ENCODE measurements around the gene PPTC7. TPM values are rescaled to one million over a fixed set of nuclear protein-coding genes. Genes with fewer than 3 reads are reported as not detected.

The PPTC7 gene, protein sequence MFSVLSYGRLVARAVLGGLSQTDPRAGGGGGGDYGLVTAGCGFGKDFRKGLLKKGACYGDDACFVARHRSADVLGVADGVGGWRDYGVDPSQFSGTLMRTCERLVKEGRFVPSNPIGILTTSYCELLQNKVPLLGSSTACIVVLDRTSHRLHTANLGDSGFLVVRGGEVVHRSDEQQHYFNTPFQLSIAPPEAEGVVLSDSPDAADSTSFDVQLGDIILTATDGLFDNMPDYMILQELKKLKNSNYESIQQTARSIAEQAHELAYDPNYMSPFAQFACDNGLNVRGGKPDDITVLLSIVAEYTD
- total RNA-seq: 100 to 1,000 TPM in 1 of 10 donors, 10 to 100 TPM in 9; 66.0 to 162 (median 79.4) TPM
- polyA plus RNA-seq: 10 to 100 TPM; 18.9 to 20.4 TPM
- long read RNA-seq, donor 1, full-length matches to known transcripts: 21 of 49 reads
- long read RNA-seq, donor 1, partial matches to known transcripts: 2 of 49 reads
- long read RNA-seq, donor 1, other reads (novel, unspliced or antisense): 26 of 49 reads
- long read RNA-seq, donor 2, full-length matches to known transcripts: 27 of 57 reads
- long read RNA-seq, donor 2, partial matches to known transcripts: 0 of 57 reads
- long read RNA-seq, donor 2, other reads (novel, unspliced or antisense): 30 of 57 reads
- long read RNA-seq, donor 3, full-length matches to known transcripts: 13 of 107 reads
- long read RNA-seq, donor 3, partial matches to known transcripts: 4 of 107 reads
- long read RNA-seq, donor 3, other reads (novel, unspliced or antisense): 90 of 107 reads

DNA sequence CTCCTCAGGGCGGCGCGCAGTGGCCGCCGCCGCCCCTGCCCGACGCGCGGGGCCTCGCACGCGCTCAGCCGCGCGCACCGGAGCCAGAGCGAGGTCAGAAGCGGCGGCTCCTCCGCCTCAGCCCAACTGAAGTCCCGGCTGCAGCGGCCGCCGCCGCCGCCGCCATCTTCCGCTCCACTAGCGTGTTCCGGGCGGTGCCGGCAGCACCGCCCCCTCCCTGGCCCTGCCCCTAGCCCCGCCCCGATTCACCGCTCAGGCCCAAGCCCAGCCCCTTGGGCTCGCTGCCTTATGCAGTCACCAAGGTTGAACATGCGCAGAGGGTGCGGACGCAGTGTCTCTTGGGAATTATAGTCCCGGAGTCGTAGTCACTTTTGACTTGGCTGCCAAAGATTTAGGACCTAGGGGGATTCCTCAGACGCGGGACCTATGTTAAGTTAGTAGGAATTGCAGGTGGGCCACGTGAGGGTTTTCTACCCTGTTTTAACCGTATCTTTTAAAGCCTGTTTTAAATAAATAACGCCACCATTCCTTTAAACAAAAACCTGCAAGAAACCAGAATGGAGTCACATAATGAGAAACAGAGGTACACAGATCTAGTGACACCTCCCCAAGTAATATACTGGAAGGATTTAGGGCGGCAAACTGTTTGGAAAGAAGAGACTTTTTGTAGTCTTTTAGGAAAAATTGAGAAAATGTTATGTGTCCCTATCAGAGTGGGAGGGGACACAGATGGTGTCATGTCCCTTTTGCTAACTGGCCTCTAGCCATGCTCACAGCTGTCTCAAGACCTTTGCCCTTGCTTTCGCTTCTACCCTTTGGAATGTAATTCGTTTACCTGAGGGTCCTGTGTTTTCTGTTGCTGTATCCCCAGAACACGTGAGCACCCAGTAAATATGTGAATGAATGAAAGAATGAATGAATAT is at the start of gene PPTC7:
TSS of gene PPTC7 (minus strand) at position 182 of the 923 bp plus-strand sequence. CDS start 287 bp downstream, outside the sequence.
- Histone ChIP-seq H3K4me1 (peaks cover 10 to 65% (median 53%) of the 10 kb centered on the region in 9 donors), H3K27me3 (no peaks in the 10 kb centered on the region), H3K4me3 (peak within 1 kb of the TSS; percentile 58 to 98 (median 88)), H3K36me3 (no peaks in the 10 kb centered on the region), H3K27ac (peak within 1 kb of the TSS; percentile 91 to 97 (median 95)), H3K9me3 (no peaks in the 10 kb centered on the region)
- DNase-seq: peak; percentile 98
- peak; percentile 93 to 99 (median 98) for ATAC-seq
- TF ChIP-seq, protein P1, sequence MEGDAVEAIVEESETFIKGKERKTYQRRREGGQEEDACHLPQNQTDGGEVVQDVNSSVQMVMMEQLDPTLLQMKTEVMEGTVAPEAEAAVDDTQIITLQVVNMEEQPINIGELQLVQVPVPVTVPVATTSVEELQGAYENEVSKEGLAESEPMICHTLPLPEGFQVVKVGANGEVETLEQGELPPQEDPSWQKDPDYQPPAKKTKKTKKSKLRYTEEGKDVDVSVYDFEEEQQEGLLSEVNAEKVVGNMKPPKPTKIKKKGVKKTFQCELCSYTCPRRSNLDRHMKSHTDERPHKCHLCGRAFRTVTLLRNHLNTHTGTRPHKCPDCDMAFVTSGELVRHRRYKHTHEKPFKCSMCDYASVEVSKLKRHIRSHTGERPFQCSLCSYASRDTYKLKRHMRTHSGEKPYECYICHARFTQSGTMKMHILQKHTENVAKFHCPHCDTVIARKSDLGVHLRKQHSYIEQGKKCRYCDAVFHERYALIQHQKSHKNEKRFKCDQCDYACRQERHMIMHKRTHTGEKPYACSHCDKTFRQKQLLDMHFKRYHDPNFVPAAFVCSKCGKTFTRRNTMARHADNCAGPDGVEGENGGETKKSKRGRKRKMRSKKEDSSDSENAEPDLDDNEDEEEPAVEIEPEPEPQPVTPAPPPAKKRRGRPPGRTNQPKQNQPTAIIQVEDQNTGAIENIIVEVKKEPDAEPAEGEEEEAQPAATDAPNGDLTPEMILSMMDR (IDR thresholded peaks at IDR 0.05): no peak
- intact Hi-C loops (cut with DNase I): loop anchor here in 6 of 10 donors (2.0 to 5.0 kb wide), 4 partner anchors 36 to 46 kb away; no protein-coding TSS in a partner anchor
- 1 to 3% methylated on average over 36 to 52 of the region's 52 CpGs for WGBS, 2 donors

GRCh38 chr12:110627500-110628195 is 44.5 kb upstream of the PPTC7 start:
- Histone ChIP-seq H3K4me1 (peaks cover 0 to 5% (median 0%) of the 10 kb centered on the region in 9 donors), H3K27me3 (no peaks in the 10 kb centered on the region), H3K36me3 (peaks cover 0 to 60% (median 8%) of the 10 kb centered on the region in 9 donors), H3K27ac (peak overlapping the region in 1 of 10 donors; percentile 59), H3K4me3 (no peak overlapping the region), H3K9me3 (no peaks in the 10 kb centered on the region)
- TF ChIP-seq, protein P1 (IDR thresholded peaks at IDR 0.05): no peak
- intact Hi-C loops (cut with DNase I): no loop called here
- no peak for DNase-seq
- no peak for ATAC-seq
- 89 to 90% methylated on average over 8 of the region's 8 CpGs for WGBS, 2 donors

- Histone ChIP-seq H3K36me3 (peaks cover 0 to 42% (median 3%) of the 10 kb centered on the region in 9 donors), H3K9me3 (no peaks in the 10 kb centered on the region), H3K4me3 (no peak overlapping the region), H3K4me1 (no peaks in the 10 kb centered on the region), H3K27me3 (no peaks in the 10 kb centered on the region), H3K27ac (no peak overlapping the region)
- intact Hi-C loops (cut with DNase I): no loop called here
- no peak for DNase-seq
- 96% methylated on average over 3 of the region's 3 CpGs for WGBS, 2 donors
- TF ChIP-seq, protein P1 (IDR thresholded peaks at IDR 0.05): no peak
- ATAC-seq: no peak
Measured at GRCh38 chr12:110622582-110622981, 39.5 kb upstream of the PPTC7 start.

Data from heart right ventricle (tissue), 16 donors.